Retinal pigment epithelial cell (primary cell): Measurements from ENCODE around the gene SRP9.
A peak's percentile ranks its signal among the peaks of the same experiment; 100 is the strongest.

ENCODE experiments used
- DNase-seq: peaks from one replicate; pipeline ENCODE4 v3.0.0-alpha.2; 2010; ENCODE audit warnings: low read depth
- H3K4me3 ChIP-seq: 2 replicates; pipeline ENCODE4 v1.5.1; 2011; ENCODE audit warnings: mild to moderate bottlenecking, low read length, control low read depth, moderate library complexity
- CTCF ChIP-seq: conservative IDR thresholded peaks from 2 replicates; pipeline ENCODE4 v1.5.1; 2011; ENCODE audit warnings: low read depth, low read length, control low read depth, inconsistent platforms

SRP9 gene

GRCh38 chr1:225777583-225778336 lies at the start of gene SRP9:
SRP9 (plus strand) TSS chr1:225777826; CDS start chr1:225777941, 115 bp downstream.
- peak; percentile 85 for TF ChIP-seq CTCF
- DNase-seq: peak; percentile 95
- H3K4me3 ChIP-seq: peak within 1 kb of the TSS; percentile 94

- H3K4me3 ChIP-seq: no peak overlapping the region
- DNase-seq: no peak
- no peak for TF ChIP-seq CTCF
These were observed 46.1 kb upstream of the SRP9 start for GRCh38 chr1:225731491-225731890.

- TF ChIP-seq CTCF: no peak
- no peak for DNase-seq
- no peak overlapping the region for H3K4me3 ChIP-seq
These were observed 44.4 kb upstream of the SRP9 start for GRCh38 chr1:225733254-225733653.

GRCh38 chr1:225735252-225736149 lies 42.1 kb upstream of the SRP9 start:
- no peak overlapping the region for H3K4me3 ChIP-seq
- TF ChIP-seq CTCF: no peak

GRCh38 chr1:225736437-225737098 lies 41.1 kb upstream of the SRP9 start:
- no peak for DNase-seq
- no peak overlapping the region for H3K4me3 ChIP-seq
- no peak for TF ChIP-seq CTCF

More at GRCh38 chr1:225735252-225736149, 42.1 kb upstream of the SRP9 start:
- peak; percentile 70 for DNase-seq

- DNase-seq: no peak
- TF ChIP-seq CTCF: no peak
These were observed 40.5 kb upstream of the SRP9 start for GRCh38 chr1:225737161-225737560.

More at GRCh38 chr1:225737161-225737560, 40.5 kb upstream of the SRP9 start:
- no peak overlapping the region for H3K4me3 ChIP-seq
